Stimulated activated memory B cell treated with anti-CD40 and anti-IgM and Interleukin-4, amounts not matched to agents 10 μg/mL and 1 μg/mL and 100 μg/mL, for 72 hours (primary cell): ENCODE data around the gene STXBP1.
A peak's percentile ranks its signal among the peaks of the same experiment; 100 is the strongest.

Experiments used
- ATAC-seq: fragments of 150-1000 bp; cut with Tn5 transposase; 2 replicates; pipeline ENCODE4 v1.10.0; 2021
- H3K27ac Mint-ChIP-seq: one replicate; pipeline ENCODE4 v1.8.0; 2022; ENCODE audit warnings: mild to moderate bottlenecking, mixed read lengths
- H3K27me3 Mint-ChIP-seq: one replicate; pipeline ENCODE4 v1.8.0; 2022; ENCODE audit warnings: mixed read lengths
- H3K36me3 Mint-ChIP-seq: one replicate; pipeline ENCODE4 v1.8.0; 2022; ENCODE audit warnings: mixed read lengths
- H3K4me1 Mint-ChIP-seq: one replicate; pipeline ENCODE4 v1.8.0; 2022; ENCODE audit warnings: mixed read lengths
- H3K4me3 Mint-ChIP-seq: one replicate; pipeline ENCODE4 v1.8.0; 2022; ENCODE audit warnings: mild to moderate bottlenecking, moderate library complexity, mixed read lengths
- H3K9me3 Mint-ChIP-seq: one replicate; pipeline ENCODE4 v1.8.0; 2022; ENCODE audit warnings: mixed read lengths

The STXBP1 gene

DNA sequence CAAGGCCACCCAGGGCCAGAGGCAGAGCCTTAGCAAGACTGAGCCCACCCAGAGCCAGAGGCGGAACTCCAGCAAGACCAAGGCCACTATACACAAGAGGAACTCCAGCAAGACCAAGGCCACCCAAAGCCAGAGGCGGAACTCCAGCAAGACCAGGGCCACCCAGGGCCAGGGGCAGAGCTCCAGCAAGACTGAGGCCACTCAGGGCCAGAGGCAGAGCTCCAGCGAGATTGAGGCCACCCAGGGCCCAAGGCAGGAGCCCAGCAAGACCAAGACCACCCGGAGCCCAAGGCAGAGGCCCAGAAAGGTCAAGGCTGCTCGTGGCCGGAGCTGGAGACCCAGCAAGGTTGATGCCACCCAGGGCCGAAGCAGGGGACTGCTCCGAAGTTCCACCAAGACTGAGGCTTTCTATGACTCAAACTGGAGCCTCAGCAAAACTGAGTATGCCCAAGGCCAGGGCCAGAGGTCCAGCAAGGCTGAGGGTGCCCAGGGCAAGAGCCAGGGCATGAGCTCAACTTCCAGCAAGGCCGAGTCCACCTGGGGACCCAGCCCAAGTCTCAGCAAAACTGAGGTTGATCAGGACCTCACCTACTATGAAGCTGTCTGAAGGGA lies 118.8 kb downstream of the STXBP1 start:
- Mint-ChIP-seq H3K27me3 (no peaks in the 10 kb centered on the region), H3K4me1 (peaks cover 11% of the 10 kb centered on the region), H3K27ac (no peak overlapping the region), H3K4me3 (no peak overlapping the region), H3K9me3 (no peaks in the 10 kb centered on the region), H3K36me3 (peaks cover 8% of the 10 kb centered on the region)
- ATAC-seq: no peak

DNA sequence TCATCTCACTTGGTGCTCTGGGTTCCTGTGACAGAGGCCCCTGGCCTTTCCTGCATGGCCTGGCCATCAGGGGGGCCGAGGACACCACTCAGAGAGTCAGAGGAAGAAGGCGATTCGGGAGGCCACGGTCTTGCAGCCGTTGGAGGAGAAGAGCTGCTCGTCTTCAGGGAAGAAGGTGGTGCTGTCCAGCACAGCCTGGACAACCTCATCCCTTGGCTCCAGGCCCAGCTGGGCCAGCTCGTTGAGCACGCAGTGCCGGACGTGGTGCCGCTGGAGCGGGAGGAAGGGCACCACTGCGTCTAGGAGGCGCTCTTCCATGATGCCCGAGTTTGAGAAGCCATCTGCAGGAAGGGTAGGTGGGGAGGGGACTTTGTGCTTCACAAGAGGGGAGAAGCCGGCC lies 119.9 kb downstream of the STXBP1 start:
- Mint-ChIP-seq H3K4me3 (no peak overlapping the region), H3K27ac (no peak overlapping the region), H3K36me3 (peaks cover 8% of the 10 kb centered on the region), H3K4me1 (peaks cover 11% of the 10 kb centered on the region), H3K9me3 (no peaks in the 10 kb centered on the region), H3K27me3 (no peaks in the 10 kb centered on the region)
- ATAC-seq: no peak

DNA sequence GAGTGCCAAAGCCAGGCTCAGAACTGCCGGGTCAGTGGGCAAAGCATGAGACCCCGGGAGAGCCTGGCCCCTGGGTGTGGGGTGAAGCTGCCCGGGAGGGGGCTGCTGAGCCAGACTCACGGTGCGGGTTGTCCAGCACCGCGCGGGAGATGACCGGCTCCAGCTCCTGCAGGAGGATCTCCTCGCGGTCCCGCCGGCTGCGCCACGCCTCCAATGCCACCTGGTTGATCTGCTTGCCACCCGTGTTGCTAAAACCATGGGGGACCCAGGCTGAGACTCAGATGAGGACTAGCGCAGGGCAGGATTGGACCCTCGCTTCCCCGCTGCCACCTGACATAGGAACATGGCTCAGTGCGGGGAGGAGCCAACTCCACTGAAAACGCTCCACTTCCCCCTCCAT lies 120.4 kb downstream of the STXBP1 start:
- H3K36me3 Mint-ChIP-seq: peaks cover 8% of the 10 kb centered on the region
- ATAC-seq: no peak
- H3K27ac Mint-ChIP-seq: no peak overlapping the region
- peaks cover 11% of the 10 kb centered on the region for H3K4me1 Mint-ChIP-seq
- no peak overlapping the region for H3K4me3 Mint-ChIP-seq
- no peaks in the 10 kb centered on the region for H3K27me3 Mint-ChIP-seq
- H3K9me3 Mint-ChIP-seq: no peaks in the 10 kb centered on the region

DNA sequence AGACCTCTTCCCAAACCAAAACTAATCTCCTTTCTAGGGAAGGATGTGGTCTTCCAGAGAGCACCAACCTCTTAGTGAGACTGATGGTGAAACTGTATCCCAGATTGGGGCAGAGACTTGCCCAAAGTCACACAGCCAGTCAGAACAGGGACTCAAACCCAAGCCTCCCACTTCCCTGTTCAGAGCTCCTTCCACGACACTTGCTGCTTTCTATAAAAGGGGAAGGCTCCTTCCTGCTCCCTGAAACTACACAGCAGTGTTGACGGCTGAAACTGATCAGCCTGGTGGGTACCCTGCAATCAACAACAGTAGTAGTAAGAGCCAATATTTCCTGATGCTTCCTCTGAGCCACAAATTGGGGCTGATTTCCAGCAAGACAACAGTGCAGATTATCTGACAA lies 121.5 kb downstream of the STXBP1 start:
- H3K36me3 Mint-ChIP-seq: peaks cover 17% of the 10 kb centered on the region
- peaks cover 11% of the 10 kb centered on the region for H3K4me1 Mint-ChIP-seq
- H3K9me3 Mint-ChIP-seq: no peaks in the 10 kb centered on the region
- peak overlapping the region; percentile 20 for H3K27ac Mint-ChIP-seq
- H3K27me3 Mint-ChIP-seq: no peaks in the 10 kb centered on the region
- H3K4me3 Mint-ChIP-seq: peak overlapping the region; percentile 63
- no peak for ATAC-seq

DNA sequence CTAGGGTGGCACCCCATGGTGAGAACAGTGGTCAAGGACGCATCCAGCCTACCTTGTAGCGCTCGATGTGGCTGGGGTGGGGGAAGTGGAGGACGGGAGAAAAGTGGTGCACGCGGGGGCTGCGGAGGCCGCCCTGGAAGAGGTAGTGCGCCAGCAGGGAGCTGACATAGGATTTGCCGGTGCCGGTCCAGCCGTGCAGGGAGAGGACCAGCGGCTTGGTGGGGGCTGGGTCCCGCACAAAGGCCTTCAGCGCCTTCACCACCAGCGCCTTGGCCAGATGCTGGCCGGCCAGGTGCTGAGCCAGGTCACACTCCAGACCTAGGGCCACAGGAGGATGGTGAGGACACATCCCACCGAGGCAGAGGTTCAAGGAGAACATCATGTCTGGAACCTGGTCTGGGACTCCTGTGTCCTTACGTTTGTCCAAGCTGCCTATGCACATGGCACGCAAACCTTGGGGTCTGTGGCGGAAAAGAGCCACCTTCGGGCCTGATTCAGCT lies 122.2 kb downstream of the STXBP1 start:
- H3K27me3 Mint-ChIP-seq: no peaks in the 10 kb centered on the region
- H3K36me3 Mint-ChIP-seq: peaks cover 23% of the 10 kb centered on the region
- no peak for ATAC-seq
- H3K4me3 Mint-ChIP-seq: peak overlapping the region; percentile 77
- no peaks in the 10 kb centered on the region for H3K9me3 Mint-ChIP-seq
- peaks cover 11% of the 10 kb centered on the region for H3K4me1 Mint-ChIP-seq
- peak overlapping the region; percentile 20 for H3K27ac Mint-ChIP-seq

DNA sequence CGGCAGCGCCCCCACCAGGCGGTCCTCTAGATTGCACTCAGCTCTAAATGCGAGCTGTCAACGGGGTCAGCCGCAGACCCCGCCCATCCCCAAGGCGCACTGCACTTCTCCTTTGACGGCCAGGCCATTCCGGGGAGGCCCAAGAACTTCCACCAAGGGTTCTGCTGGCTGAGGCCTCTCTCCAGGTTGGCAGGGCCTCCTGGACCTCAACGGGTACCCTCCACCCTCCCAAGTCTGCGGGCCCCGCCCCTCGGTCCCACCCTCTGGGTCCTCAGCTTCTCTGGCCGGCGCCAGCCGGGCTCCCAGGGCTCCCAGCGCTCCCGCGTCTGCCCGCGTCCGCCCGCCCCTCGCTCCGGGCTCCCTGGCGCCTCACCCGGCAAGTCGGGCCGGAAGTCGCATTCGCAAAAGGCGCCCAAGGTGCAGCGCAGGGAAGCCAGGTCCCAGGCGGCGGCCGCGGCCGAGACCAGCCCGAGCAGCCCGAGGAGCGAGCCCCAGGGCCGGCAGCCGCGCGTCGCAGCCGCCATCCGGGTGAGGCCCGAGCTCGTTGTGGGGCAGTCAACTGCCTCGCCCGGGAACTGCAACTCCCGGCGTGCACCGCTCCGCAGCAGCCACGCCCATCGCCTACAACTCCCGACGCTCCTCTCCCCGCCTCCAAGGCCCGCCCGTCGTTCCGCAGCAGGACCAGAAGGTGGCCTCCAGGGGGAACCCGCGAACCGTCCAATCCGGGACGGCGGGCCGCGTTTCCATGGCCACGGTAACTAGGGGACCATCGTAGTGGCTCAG lies 122.9 kb downstream of the STXBP1 start, which contains the start of gene TOR2A:
TSS of gene TOR2A (minus strand) at position 548 of the 783 bp plus-strand sequence. CDS start at position 524, 24 bp downstream.
- peak within 1 kb of the TSS; percentile 77 for H3K4me3 Mint-ChIP-seq
- H3K36me3 Mint-ChIP-seq: peaks cover 27% of the 10 kb centered on the region
- ATAC-seq: peak; percentile 97
- H3K27me3 Mint-ChIP-seq: no peaks in the 10 kb centered on the region
- H3K9me3 Mint-ChIP-seq: no peaks in the 10 kb centered on the region
- peak within 1 kb of the TSS; percentile 20 for H3K27ac Mint-ChIP-seq
- peaks cover 11% of the 10 kb centered on the region for H3K4me1 Mint-ChIP-seq

DNA sequence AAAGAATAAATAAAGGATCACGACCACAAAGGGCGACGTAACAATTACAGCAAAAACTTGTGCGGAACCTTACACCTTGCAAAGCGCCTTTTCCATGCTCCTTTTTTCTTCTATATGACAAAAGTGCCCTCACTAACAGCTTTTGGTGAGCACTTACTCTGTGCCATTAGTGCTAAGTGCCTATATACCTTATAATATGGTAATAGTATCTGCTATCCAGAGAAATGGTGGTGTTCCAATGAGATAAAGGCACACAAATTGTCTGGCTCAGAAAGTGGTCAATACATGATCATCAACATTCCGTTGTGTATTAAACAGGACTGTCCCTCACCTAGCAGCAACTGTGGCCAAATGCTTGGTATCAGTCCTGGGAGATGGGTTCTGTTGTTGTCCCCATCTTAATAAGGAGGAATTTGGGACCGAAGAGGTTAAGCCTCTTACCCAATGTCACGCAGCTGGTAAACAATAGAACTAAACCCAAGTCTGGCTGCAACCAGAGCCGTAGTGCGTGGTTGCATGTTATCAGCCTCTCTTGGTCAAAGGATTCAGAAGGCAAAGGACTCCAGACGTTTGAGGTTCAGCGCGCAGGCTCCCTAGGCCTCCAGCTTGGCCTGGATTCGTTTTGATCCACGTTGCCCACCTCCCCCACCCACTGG lies 123.6 kb downstream of the STXBP1 start:
- Mint-ChIP-seq H3K36me3 (peaks cover 27% of the 10 kb centered on the region), H3K4me3 (peak overlapping the region; percentile 77), H3K9me3 (no peaks in the 10 kb centered on the region), H3K4me1 (peaks cover 11% of the 10 kb centered on the region), H3K27ac (peak overlapping the region; percentile 20), H3K27me3 (no peaks in the 10 kb centered on the region)
- ATAC-seq: no peak

DNA sequence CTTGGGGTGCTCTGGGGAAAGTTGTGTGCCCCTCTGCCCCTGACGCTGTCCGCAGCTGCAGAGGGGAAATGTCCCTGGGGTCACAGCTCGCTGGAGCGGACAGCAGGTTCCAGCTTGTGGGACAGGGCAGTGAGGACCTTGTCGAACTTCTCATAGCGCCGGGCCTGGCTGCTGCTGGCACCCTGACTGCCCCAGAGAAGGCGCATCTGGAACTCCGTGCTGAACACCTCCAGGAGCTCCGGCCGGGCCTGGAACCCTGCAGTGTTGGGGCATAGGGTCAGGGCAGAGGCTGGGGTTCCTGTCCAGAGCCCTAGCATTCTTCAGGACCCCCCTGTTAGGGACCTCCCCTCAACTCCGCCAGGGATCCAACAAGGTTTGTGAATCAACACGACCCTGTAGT lies 126.6 kb downstream of the STXBP1 start:
- Mint-ChIP-seq H3K36me3 (peaks cover 33% of the 10 kb centered on the region), H3K27me3 (no peaks in the 10 kb centered on the region), H3K9me3 (no peaks in the 10 kb centered on the region), H3K4me3 (no peak overlapping the region), H3K27ac (no peak overlapping the region), H3K4me1 (peaks cover 8% of the 10 kb centered on the region)
- no peak for ATAC-seq

DNA sequence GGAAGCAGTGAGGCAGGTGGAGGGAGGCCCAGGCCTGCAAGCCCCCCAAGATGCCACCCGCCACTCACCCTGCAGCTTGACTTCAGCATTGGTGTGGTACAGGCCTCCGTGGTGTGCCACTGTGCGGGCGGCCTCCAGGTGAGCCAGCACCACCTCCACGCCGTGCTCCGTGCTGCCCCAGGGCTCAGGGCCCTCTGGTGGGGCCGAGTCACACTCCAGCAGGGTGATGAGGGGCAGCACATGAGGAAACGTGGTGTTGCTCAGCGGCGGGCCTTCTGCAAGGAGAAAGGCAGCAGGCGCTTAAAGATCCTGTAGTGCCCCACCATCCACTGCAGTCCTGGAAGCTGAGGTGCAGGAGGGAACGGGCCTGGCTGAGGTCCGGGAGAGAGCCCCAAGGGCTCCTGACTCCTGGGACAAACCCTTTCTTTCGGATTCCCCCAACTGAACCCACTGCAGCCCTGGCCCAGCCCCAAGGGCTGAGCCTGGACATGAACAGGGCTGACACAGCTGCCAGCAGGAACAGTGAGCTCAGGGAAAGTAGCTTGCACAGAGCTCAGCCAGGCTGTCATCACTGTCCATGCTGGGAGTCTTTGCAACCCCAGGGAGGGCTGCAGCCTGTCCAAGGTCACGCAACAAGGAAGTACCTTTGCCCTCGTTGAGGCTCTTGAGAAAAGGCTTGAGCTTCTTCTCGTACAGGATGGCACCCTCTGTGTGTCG lies 127.7 kb downstream of the STXBP1 start:
- peak overlapping the region; percentile 41 for H3K27ac Mint-ChIP-seq
- H3K9me3 Mint-ChIP-seq: no peaks in the 10 kb centered on the region
- no peaks in the 10 kb centered on the region for H3K4me1 Mint-ChIP-seq
- ATAC-seq: no peak
- H3K36me3 Mint-ChIP-seq: peaks cover 35% of the 10 kb centered on the region
- no peak overlapping the region for H3K4me3 Mint-ChIP-seq
- no peaks in the 10 kb centered on the region for H3K27me3 Mint-ChIP-seq

DNA sequence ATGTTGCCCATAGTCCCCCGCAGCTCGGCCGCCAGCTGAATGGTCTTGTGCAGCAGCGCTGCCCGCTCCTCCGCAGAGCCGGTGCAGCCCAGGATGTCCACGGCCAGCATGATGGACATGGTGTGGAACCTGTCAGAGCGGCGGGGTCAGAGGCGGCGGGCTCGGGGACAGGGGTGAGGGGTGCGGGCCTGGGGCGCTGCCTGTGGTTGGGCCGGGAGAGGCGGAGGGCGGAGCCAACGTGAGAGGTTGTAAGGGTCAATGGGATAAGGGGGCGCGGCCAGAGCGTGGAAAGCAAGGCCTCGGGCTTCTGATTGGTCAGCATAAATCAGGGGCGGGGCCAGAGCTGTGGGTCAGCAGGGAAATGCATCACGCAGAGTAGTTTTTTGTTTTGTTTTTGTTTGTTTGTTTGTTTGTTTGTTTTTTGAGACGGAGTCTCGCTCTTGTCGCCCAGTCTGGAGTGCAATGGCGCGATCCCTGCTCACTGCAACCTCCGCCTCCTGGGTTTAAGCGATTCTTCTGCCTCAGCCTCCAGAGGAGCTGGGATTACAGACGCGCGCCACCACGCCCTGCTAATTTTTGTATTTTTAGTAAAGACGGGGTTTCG lies 129.9 kb downstream of the STXBP1 start:
- no peak overlapping the region for H3K4me3 Mint-ChIP-seq
- H3K9me3 Mint-ChIP-seq: no peaks in the 10 kb centered on the region
- H3K27me3 Mint-ChIP-seq: no peaks in the 10 kb centered on the region
- no peak overlapping the region for H3K27ac Mint-ChIP-seq
- H3K4me1 Mint-ChIP-seq: no peaks in the 10 kb centered on the region
- ATAC-seq: no peak
- H3K36me3 Mint-ChIP-seq: peaks cover 43% of the 10 kb centered on the region
